GM18868 (cell line): ENCODE measurements around the gene KRTAP5-4.
A peak's percentile ranks its signal among the peaks of the same experiment; 100 is the strongest.
"Not testable (repeated sequence)": the region's sequence is repeated elsewhere in the genome, so short reads cannot be mapped to it uniquely, and the experiment has no call there.

Experiments used
- ATAC-seq: cut with Tn5 transposase; IDR thresholded peaks from one replicate; pipeline ENCODE4 v1.9.1; 2021; ENCODE audit warnings: mild to moderate bottlenecking, moderate library complexity; ENCODE audit not compliant: unreplicated experiment

KRTAP5-4 gene

DNA sequence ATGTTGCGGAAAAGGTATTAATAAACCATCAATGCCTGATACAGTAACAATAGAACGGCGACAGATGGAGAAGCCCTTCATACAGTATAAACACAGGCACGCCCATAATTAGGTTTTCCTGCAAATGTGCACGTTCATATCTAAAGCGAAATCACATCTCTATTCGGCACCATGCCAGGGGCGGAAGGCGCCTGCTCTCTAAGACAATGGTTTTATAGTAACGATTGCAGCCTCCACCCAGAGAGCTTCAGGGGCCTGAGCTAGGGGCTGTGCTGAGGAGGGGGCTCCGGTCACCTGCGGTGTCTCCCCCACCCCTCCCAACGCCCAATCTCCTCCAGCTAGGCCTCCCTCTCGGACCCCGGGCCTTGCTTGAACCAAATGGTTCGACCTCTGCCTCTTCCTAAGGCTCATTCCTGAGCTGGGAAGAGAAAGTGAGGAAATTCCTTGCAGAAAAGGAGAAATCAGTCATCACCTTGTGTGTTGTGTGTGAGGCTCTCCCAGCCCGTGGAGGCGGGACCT is 17.2 kb upstream of the KRTAP5-4 start:
- ATAC-seq, result no peak

DNA sequence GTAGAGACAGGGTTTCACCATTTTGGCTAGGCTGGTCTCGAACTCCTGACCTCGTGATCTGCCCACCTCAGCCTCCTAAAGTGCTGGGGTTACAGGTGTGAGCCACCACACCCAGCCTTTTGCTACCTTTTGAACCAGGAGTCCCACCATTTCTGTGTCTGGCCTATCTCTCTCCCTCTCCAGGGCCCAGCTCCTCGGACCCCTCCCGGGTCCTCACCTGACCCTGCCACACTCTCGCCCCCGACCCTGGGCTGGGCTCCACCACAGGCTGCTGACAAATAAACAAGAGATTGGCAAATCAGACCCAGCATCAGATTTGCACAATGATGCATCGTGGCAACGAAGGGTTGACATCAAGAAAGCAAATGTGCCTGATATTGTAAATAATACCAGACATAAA is 16.4 kb upstream of the KRTAP5-4 start:
- no peak for ATAC-seq

GRCh38 chr11:1637628-1638027 is 15.7 kb upstream of the KRTAP5-4 start:
- no peak for ATAC-seq

DNA sequence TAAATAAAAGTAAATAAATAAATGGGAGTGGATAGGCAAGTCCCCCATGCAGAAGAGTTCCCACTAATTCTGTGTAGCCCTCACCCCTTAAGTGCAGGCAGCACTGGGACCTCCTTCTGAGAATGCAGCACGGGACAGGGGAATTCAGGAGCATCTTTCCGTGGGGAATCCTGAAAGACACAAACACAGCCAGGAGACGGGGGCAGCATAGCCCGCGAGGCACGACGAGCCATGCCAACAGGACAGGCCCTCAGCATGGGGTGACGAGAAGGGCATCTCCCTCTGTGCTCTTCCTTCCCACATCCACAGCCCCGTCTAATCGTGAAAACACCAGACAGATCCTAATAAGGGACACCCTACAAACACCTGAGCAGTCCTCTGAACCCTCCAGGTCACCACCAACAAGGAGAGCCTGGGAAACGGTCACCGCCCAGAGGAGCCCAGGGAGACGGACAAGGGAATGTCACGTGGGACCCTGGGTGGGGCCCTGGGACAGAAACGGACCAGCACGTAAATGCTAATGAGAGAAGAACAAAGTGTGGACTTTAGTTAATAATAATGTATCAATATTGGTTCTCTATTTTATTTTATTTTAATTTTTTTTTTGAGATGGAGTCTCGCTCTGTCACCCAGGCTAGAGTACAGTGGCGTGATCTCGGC is 14.5 kb upstream of the KRTAP5-4 start:
- ATAC-seq, result no peak

DNA sequence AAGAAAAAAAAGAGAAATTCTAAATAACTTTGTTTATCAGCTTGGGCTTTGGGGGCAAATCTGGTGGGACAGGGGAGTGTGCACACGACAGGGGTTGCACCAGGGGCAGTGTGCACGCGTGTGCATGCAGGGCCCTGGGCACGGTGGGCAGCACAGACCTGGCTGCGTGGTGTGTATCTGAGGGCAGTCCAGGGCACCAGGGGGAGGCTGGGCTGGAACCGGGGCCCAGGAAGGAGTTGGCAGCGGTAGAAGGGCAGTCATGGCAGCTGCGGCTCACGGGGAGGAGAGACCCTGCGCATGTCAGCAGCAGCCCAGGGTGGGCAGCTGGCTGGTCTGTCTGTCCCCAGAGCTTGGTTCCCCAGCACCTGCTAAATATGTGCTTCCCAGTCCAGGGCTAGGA is 11.9 kb upstream of the KRTAP5-4 start:
- no peak for ATAC-seq

DNA sequence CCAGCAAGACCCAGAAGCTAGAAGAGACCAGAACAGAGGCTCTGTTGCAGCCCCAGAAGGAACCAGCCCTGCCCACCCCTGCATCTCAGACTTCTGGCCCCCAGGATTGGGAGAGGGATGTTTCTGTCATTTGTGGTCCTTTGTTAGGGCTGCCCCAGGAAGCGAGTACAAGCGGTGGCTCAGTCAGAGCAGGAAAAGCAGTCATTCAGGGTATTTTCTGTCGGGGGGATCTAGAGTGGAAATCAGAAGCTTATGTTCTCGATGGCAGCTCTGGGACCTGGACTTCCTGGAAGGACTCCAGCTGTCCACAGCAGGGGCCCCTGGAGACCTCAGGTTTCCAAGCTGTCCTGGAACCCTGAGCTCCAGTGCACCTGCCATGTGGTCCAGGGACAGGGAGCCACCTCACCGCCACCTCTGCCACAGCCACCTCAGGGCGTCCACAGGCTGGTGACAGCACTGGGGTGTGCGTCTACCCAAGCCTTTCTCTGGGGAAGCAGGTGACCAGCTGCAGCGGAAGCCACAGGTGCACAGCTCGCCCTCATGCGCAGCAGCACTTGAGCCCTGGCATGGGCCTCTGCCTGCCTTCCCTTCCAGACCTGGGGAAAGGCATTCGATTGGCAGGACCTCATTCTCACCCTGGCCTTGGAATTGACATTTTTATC is 10.2 kb upstream of the KRTAP5-4 start:
- no peak for ATAC-seq

- no peak for ATAC-seq
Observed at GRCh38 chr11:1631066-1631568, 9.2 kb upstream of the KRTAP5-4 start.

DNA sequence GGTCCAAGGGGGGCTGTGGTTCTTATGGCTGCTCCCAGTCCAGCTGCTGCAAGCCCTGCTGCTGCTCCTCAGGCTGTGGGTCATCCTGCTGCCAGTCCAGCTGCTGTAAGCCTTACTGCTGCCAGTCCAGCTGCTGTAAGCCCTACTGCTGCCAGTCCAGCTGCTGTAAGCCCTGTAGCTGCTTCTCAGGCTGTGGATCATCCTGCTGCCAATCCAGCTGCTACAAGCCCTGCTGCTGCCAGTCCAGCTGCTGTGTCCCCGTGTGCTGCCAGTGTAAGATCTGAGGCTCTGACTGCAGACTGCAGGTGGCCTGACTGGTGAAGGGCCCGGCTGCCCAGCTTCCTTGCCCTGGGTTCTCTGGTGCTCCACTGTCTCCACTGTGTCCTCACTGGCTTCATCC is 8.3 kb upstream of the KRTAP5-4 start:
- ATAC-seq, result no peak

GRCh38 chr11:1629326-1630185 is 7.6 kb upstream of the KRTAP5-4 start, which contains the start of gene KRTAP5-5:
TSS of gene KRTAP5-5 (plus strand) at chr11:1629775. CDS start at chr11:1629841, 66 bp downstream.
- ATAC-seq, result no peak

DNA sequence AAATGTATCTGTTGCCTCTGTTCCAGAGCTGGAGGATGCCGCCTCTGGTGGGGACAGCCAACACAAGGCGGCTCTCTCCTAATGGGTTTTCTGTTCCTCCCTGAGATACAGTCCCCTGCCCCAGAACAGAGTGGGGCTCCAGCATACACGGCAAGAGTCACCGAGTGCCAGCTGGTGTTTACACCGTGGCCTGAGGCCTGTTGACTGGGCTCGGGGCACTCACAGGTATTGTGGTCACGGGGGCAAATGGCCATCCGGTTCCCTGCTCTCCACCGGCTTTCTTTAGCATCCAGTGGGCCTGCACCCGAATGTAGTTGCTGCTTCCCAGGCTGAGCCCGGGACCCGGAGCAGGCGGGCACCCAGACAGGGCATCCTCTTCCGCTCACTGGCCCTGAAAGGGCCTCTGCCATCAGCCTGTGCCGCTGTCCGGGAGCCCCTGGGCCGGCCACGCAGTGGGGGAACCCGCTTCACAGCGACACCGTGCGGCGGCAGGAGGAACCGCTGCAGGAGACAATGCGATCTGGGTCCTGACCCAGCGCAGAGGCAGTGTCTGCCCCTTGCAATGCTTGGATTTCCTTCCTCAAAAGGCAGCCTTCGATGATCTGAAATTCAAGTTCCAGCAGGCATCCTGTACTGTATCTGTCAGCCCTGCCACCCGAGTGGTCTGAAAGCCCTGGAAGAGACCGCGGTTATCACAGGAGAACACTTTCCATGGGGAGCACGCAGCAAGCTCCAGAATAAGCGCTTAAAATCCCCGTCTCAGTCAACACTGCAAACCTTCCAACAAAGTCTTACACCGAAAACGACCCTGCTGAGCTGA is 6.8 kb upstream of the KRTAP5-4 start:
- ATAC-seq, result no peak

GRCh38 chr11:1625541-1625940 is 3.6 kb upstream of the KRTAP5-4 start:
- ATAC-seq, result no peak

GRCh38 chr11:1624621-1625020 is 2.7 kb upstream of the KRTAP5-4 start:
- no peak for ATAC-seq

GRCh38 chr11:1623716-1624115 is 1.8 kb upstream of the KRTAP5-4 start:
- ATAC-seq, result no peak

DNA sequence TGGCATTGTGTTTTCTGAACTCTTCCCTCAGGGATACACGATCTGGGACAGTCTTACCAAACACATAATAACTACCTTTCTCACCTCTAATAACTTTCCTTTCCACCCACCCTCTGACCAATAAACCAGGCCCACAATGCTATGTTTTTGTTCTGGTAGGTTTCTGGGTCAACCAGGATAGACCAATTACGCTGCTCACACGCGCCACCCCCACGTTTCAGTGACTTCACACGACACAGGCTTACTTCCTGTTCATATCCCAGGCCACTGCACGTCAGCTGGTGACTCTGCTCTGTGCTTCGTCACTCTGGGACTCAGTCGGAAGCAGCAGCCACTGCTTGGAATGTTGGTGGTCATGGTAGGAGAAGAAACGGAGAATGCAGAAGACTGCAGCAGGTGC is 2.5 kb downstream of the KRTAP5-4 start:
- no peak for ATAC-seq

DNA sequence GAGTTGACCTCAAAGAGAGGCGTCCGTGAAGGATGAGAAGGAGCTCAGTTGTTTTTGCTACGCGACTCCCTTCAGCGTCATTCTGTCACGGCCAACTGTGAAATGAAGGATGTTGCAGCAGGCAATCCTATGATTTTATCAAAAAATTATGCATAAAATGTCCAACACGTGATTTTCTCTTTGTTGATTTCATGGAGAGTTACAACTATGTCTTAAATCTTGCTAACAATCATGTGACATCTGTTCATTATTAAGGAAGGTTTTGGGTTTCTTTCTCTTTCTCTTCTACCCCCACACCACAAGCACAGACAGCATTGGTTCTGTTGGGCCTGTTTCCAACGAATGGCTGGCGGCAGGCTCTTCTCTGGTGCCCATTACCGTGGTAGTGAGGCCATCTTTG is 3.7 kb downstream of the KRTAP5-4 start:
- no peak for ATAC-seq

DNA sequence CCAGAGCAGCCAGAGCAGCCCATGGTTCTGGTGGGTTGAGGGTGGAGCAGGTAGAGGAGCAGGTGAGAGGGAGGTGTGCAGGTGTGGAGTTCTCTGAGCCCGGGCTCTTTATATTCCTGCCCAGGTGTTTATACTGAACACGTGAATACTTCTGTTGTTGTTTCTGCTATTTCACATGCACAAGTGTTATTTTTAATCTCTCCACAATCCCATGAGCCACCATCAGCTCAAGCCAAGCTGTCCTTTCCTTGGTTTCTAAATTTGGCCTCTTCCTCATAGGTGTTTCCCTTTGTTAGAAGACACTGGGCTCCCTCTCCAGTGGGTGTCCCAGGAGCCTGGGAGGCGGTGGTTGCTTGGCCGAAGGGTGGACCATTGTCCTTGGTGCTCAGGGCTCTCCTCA is 13.6 kb downstream of the KRTAP5-4 start, which contains the start of gene KRTAP5-3:
KRTAP5-3 (minus strand) TSS at position 101 of the 400 bp plus-strand sequence; CDS start at position 23, 78 bp downstream.
- no peak for ATAC-seq

DNA sequence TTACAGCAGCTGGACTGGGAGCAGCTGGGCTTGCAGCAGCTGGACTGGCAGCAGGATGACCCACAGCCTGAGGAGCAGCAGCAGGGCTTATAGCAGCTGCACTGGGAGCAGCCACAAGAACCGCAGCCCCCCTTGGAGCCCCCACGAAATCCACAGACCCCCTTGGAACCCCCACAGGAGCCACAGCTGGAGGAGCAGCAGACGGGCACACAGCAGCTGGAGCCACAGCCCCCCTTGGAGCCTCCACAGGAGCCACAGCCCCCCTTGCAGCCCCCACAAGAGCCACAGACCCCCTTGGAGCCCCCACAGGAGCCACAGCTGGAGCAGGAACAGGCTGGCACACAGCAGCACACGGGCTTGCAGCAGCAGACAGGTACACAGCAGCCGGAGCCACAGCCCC is 14.0 kb downstream of the KRTAP5-4 start:
- ATAC-seq, result not testable (repeated sequence)

GRCh38 chr11:1607156-1607845 is 14.6 kb downstream of the KRTAP5-4 start:
- not testable (repeated sequence) for ATAC-seq

GRCh38 chr11:1605923-1606322 is 16.0 kb downstream of the KRTAP5-4 start:
- ATAC-seq, result peak; percentile 83

DNA sequence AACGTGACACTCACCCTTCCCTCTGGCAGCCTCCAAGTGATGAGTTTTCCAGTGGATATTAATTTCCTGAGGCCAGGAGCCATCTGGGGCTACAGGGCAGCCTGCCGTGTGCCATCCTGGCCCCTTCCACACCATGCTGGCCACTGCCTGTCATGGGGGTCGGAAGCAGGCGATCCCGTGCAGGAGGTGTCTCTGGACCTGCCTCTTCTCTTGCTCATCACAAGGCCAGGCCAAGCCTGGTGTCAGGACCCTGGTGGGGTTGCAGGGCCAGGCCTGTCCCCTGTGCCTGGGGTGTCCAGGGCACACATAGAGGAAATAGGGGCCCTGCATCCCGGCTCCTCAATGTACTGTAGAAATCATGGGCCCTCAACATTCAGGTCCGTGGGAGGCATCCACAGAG is 17.2 kb downstream of the KRTAP5-4 start:
- no peak for ATAC-seq
